IMR-90 (cell line): Measurements from ENCODE around the gene SMYD1.

ENCODE experiments used
- CEBPB ChIP-seq: IDR thresholded peaks from 2 replicates; pipeline ENCODE4 v1.6.1; 2012; ENCODE audit warnings: low read depth, low read length, improper control_type of control experiment
- MAFK ChIP-seq: IDR thresholded peaks from 2 replicates; pipeline ENCODE4 v1.6.1; 2012; ENCODE audit warnings: low read depth, low read length, improper control_type of control experiment
- MAZ ChIP-seq: IDR thresholded peaks from 2 replicates; pipeline ENCODE4 v1.6.1; 2012; ENCODE audit warnings: low read depth, mild to moderate bottlenecking, low read length, improper control_type of control experiment, moderate library complexity, borderline replicate concordance
- NFE2L2 ChIP-seq: fragments of 150-350 bp; IDR thresholded peaks from 2 replicates; pipeline ENCODE4 v1.6.1; 2016; ENCODE audit warnings: low read depth, mild to moderate bottlenecking, low read length
- POLR2A ChIP-seq: IDR thresholded peaks from 2 replicates; pipeline ENCODE4 v1.6.1; 2012; ENCODE audit warnings: mild to moderate bottlenecking, low read depth, low read length
- RAD21 ChIP-seq: IDR thresholded peaks from 2 replicates; pipeline ENCODE4 v1.6.1; 2012; ENCODE audit warnings: low read length, improper control_type of control experiment
- RCOR1 ChIP-seq: IDR thresholded peaks from 2 replicates; pipeline ENCODE4 v1.6.1; 2012; ENCODE audit warnings: mild to moderate bottlenecking, low read length, improper control_type of control experiment; ENCODE audit not compliant: insufficient replicate concordance
- RFX5 ChIP-seq: IDR thresholded peaks from 2 replicates; pipeline ENCODE4 v1.8.0; 2012; ENCODE audit warnings: low read depth, mild to moderate bottlenecking, low read length, moderate library complexity
- SMC3 ChIP-seq: fragments of 150-350 bp; IDR thresholded peaks from 2 replicates; pipeline ENCODE4 v1.6.1; 2016; ENCODE audit warnings: low read depth, mild to moderate bottlenecking, antibody characterized with exemption, low read length, moderate library complexity
- TF ChIP-seq, protein P1 (sequence below): conservative IDR thresholded peaks from 2 replicates; pipeline ENCODE4 v1.5.1; 2012; ENCODE audit warnings: mild to moderate bottlenecking, low read depth, low read length, improper control_type of control experiment
- TF ChIP-seq, protein P2 (sequence below): fragments of 150-350 bp; IDR thresholded peaks from 2 replicates; pipeline ENCODE4 v1.6.1; 2017; ENCODE audit warnings: mild to moderate bottlenecking, antibody characterized with exemption, low read length, low read depth

DNA sequence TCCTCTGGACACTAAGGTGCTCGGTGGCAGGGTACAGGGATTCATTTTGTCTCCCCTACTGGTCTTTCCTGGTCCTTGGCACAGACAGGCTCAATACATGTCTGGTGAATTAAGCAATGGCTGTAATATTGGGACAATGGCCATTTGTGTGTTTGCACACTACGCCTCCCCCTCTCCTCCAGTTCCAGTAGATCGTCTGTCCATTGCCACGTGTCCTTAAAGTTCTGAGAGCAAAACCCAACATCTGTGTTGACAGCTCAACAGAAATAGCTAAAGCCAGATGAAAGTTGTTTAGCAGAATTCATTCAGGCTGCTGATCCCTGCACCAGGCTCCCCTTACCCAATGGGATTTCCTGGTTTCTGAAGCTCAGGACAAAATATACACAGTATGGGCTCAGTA lies 69.2 kb downstream of the SMYD1 start:
- TF ChIP-seq, protein P1, sequence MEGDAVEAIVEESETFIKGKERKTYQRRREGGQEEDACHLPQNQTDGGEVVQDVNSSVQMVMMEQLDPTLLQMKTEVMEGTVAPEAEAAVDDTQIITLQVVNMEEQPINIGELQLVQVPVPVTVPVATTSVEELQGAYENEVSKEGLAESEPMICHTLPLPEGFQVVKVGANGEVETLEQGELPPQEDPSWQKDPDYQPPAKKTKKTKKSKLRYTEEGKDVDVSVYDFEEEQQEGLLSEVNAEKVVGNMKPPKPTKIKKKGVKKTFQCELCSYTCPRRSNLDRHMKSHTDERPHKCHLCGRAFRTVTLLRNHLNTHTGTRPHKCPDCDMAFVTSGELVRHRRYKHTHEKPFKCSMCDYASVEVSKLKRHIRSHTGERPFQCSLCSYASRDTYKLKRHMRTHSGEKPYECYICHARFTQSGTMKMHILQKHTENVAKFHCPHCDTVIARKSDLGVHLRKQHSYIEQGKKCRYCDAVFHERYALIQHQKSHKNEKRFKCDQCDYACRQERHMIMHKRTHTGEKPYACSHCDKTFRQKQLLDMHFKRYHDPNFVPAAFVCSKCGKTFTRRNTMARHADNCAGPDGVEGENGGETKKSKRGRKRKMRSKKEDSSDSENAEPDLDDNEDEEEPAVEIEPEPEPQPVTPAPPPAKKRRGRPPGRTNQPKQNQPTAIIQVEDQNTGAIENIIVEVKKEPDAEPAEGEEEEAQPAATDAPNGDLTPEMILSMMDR: no peak
- TF ChIP-seq RAD21 (no peak), POLR2A (no peak), MAFK (no peak), NFE2L2 (no peak), SMC3 (no peak), RFX5 (no peak), CEBPB (no peak), MAZ (no peak), RCOR1 (no peak)
- TF ChIP-seq, protein P2, sequence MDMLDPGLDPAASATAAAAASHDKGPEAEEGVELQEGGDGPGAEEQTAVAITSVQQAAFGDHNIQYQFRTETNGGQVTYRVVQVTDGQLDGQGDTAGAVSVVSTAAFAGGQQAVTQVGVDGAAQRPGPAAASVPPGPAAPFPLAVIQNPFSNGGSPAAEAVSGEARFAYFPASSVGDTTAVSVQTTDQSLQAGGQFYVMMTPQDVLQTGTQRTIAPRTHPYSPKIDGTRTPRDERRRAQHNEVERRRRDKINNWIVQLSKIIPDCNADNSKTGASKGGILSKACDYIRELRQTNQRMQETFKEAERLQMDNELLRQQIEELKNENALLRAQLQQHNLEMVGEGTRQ: no peak
